ENCODE results near the gene PIGU. TPM values are rescaled to one million over a fixed set of nuclear protein-coding genes. Genes with fewer than 3 reads are reported as not detected.

The PIGU gene
- total and polyA plus RNA-seq, 2 of the 13 experiments (the other 11 are each of a cell fraction or from before 2014, with no cell fraction given), result 45.5 to 231 TPM

GRCh38 chr20:34525709-34526416 lies 151.0 kb downstream of the PIGU start (continued):
- TF ChIP-seq ZNF451 (CRISPR knock-in tag; IDR thresholded peaks at IDR 0.05) (no peak), PRPF4 (IDR thresholded peaks at IDR 0.05; ENCODE audit: low read depth, low read length, poor library complexity, severe bottlenecking) (peak; percentile 67), GTF2F1 (IDR thresholded peaks at IDR 0.05; ENCODE audit: low read length) (no peak; the same call in 1 of the 2 replicates), ZNF512B (CRISPR knock-in tag; IDR thresholded peaks at IDR 0.05; ENCODE audit: borderline replicate concordance) (no peak), ZNF180 (CRISPR knock-in tag; IDR thresholded peaks at IDR 0.05; ENCODE audit: borderline replicate concordance, low read depth) (no peak), ATM (IDR thresholded peaks at IDR 0.05; ENCODE audit: borderline replicate concordance) (no peak), ZFP62 (CRISPR knock-in tag; IDR thresholded peaks at IDR 0.05) (0 out of 2 replicates have a peak, but pooled peaks have one; percentile 68), MAF1 (CRISPR knock-in tag; IDR thresholded peaks at IDR 0.05; ENCODE audit: borderline replicate concordance) (no peak), TERF1 (CRISPR knock-in tag; IDR thresholded peaks at IDR 0.05) (no peak), ERF (CRISPR knock-in tag; IDR thresholded peaks at IDR 0.05) (peak; percentile 97), UBTF (CRISPR knock-in tag; IDR thresholded peaks at IDR 0.05) (peak; percentile 67)
- TF ChIP-seq, protein P1, sequence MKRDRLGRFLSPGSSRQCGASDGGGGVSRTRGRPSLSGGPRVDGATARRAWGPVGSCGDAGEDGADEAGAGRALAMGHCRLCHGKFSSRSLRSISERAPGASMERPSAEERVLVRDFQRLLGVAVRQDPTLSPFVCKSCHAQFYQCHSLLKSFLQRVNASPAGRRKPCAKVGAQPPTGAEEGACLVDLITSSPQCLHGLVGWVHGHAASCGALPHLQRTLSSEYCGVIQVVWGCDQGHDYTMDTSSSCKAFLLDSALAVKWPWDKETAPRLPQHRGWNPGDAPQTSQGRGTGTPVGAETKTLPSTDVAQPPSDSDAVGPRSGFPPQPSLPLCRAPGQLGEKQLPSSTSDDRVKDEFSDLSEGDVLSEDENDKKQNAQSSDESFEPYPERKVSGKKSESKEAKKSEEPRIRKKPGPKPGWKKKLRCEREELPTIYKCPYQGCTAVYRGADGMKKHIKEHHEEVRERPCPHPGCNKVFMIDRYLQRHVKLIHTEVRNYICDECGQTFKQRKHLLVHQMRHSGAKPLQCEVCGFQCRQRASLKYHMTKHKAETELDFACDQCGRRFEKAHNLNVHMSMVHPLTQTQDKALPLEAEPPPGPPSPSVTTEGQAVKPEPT (CRISPR knock-in tag; IDR thresholded peaks at IDR 0.05; ENCODE audit: low read depth), result peak; percentile 61; the same call in 1 of the 2 replicates
- TF ChIP-seq, protein P2, sequence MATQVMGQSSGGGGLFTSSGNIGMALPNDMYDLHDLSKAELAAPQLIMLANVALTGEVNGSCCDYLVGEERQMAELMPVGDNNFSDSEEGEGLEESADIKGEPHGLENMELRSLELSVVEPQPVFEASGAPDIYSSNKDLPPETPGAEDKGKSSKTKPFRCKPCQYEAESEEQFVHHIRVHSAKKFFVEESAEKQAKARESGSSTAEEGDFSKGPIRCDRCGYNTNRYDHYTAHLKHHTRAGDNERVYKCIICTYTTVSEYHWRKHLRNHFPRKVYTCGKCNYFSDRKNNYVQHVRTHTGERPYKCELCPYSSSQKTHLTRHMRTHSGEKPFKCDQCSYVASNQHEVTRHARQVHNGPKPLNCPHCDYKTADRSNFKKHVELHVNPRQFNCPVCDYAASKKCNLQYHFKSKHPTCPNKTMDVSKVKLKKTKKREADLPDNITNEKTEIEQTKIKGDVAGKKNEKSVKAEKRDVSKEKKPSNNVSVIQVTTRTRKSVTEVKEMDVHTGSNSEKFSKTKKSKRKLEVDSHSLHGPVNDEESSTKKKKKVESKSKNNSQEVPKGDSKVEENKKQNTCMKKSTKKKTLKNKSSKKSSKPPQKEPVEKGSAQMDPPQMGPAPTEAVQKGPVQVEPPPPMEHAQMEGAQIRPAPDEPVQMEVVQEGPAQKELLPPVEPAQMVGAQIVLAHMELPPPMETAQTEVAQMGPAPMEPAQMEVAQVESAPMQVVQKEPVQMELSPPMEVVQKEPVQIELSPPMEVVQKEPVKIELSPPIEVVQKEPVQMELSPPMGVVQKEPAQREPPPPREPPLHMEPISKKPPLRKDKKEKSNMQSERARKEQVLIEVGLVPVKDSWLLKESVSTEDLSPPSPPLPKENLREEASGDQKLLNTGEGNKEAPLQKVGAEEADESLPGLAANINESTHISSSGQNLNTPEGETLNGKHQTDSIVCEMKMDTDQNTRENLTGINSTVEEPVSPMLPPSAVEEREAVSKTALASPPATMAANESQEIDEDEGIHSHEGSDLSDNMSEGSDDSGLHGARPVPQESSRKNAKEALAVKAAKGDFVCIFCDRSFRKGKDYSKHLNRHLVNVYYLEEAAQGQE (IDR thresholded peaks at IDR 0.05; ENCODE audit: borderline replicate concordance in 1 of 2, low read depth in 1 of 2, low read length in 2 of 2), result no peak
- TF ChIP-seq, protein P3, sequence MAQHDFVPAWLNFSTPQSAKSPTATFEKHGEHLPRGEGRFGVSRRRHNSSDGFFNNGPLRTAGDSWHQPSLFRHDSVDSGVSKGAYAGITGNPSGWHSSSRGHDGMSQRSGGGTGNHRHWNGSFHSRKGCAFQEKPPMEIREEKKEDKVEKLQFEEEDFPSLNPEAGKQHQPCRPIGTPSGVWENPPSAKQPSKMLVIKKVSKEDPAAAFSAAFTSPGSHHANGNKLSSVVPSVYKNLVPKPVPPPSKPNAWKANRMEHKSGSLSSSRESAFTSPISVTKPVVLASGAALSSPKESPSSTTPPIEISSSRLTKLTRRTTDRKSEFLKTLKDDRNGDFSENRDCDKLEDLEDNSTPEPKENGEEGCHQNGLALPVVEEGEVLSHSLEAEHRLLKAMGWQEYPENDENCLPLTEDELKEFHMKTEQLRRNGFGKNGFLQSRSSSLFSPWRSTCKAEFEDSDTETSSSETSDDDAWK (CRISPR knock-in tag; IDR thresholded peaks at IDR 0.05), result no peak
